GM06990 (cell line): Measurements from ENCODE around the gene SERPINE2.

Source experiments
- DNase-seq: peaks from one replicate; pipeline ENCODE4 v3.0.0-alpha.2; 2011; ENCODE audit not compliant: insufficient read length; ENCODE audit errors: extremely low read depth
- H3K27me3 ChIP-seq: replicated peaks from 2 replicates; pipeline ENCODE4 v1.6.0; 2011; ENCODE audit warnings: low read length; ENCODE audit not compliant: control insufficient read depth, insufficient read depth
- H3K36me3 ChIP-seq: 2 replicates; pipeline ENCODE4 v1.5.1; 2011; ENCODE audit warnings: low read length; ENCODE audit not compliant: control insufficient read depth, insufficient read depth
- H3K4me3 ChIP-seq: replicated peaks from 2 replicates; pipeline ENCODE4 v1.5.1; 2011; ENCODE audit warnings: low read depth, mild to moderate bottlenecking, control low read depth, low read length
- CTCF ChIP-seq: IDR thresholded peaks from 2 replicates; pipeline ENCODE4 v1.5.1; 2011; ENCODE audit warnings: low read length, control low read depth, mild to moderate bottlenecking, inconsistent platforms; ENCODE audit not compliant: insufficient read depth, poor library complexity, severe bottlenecking

SERPINE2 gene

GRCh38 chr2:224036731-224037361, 2.2 kb downstream of the SERPINE2 start:
- Histone ChIP-seq H3K36me3 (no peaks in the 10 kb centered on the region), H3K4me3 (no peak overlapping the region), H3K27me3 (peaks cover 1% of the 10 kb centered on the region; the same call in 1 of the 2 replicates)
- TF ChIP-seq CTCF: no peak
- DNase-seq: no peak

GRCh38 chr2:224034017-224034416, 5.1 kb downstream of the SERPINE2 start:
- no peak for TF ChIP-seq CTCF
- H3K36me3 ChIP-seq: no peaks in the 10 kb centered on the region
- H3K27me3 ChIP-seq: no peaks in the 10 kb centered on the region; the same call in 1 of the 2 replicates
- no peak overlapping the region for H3K4me3 ChIP-seq
- DNase-seq: no peak

GRCh38 chr2:224033601-224034000, 5.5 kb downstream of the SERPINE2 start:
- no peak for DNase-seq
- TF ChIP-seq CTCF: no peak
- H3K36me3 ChIP-seq: no peaks in the 10 kb centered on the region
- no peaks in the 10 kb centered on the region; the same call in 1 of the 2 replicates for H3K27me3 ChIP-seq
- no peak overlapping the region for H3K4me3 ChIP-seq

GRCh38 chr2:224032283-224032682, 6.8 kb downstream of the SERPINE2 start:
- Histone ChIP-seq H3K36me3 (no peaks in the 10 kb centered on the region), H3K4me3 (no peak overlapping the region), H3K27me3 (no peaks in the 10 kb centered on the region; the same call in none of the 2 replicates)
- no peak for DNase-seq
- TF ChIP-seq CTCF: no peak

- no peak for DNase-seq
- H3K4me3 ChIP-seq: no peak overlapping the region
- H3K27me3 ChIP-seq: no peaks in the 10 kb centered on the region; the same call in none of the 2 replicates
- TF ChIP-seq CTCF: no peak
- H3K36me3 ChIP-seq: no peaks in the 10 kb centered on the region
Measured at GRCh38 chr2:224031358-224031970, 7.6 kb downstream of the SERPINE2 start.

GRCh38 chr2:224030786-224031185, 8.3 kb downstream of the SERPINE2 start:
- TF ChIP-seq CTCF: no peak
- no peaks in the 10 kb centered on the region; the same call in none of the 2 replicates for H3K27me3 ChIP-seq
- DNase-seq: no peak
- H3K4me3 ChIP-seq: no peak overlapping the region
- no peaks in the 10 kb centered on the region for H3K36me3 ChIP-seq
